Testis (tissue), 3 donors: ENCODE measurements around the gene NR4A1. TPM values are rescaled to one million over a fixed set of nuclear protein-coding genes. Genes with fewer than 3 reads are reported as not detected.

ENCODE experiments used
- DNase-seq: peaks from one replicate; pipeline ENCODE4 v3.0.0-alpha.2; 2019
- H3K27ac ChIP-seq, 2 donors: fragments of 200-600 bp; sonication (generic); one replicate each; pipeline ENCODE4 v1.5.1; 2019
- H3K27me3 ChIP-seq: fragments of 200-600 bp; sonication (generic); one replicate; pipeline ENCODE4 v1.5.1; 2019
- H3K36me3 ChIP-seq: fragments of 200-600 bp; sonication (generic); one replicate; pipeline ENCODE4 v1.5.1; 2017; ENCODE audit warnings: low read depth; ENCODE audit errors: missing control alignments
- H3K4me1 ChIP-seq: fragments of 200-600 bp; sonication (generic); one replicate; pipeline ENCODE4 v1.5.1; 2019
- H3K4me3 ChIP-seq, 2 donors: fragments of 200-600 bp; sonication (generic); one replicate each; pipeline ENCODE4 v1.5.1; 2017 to 2019
- H3K9me3 ChIP-seq: fragments of 200-600 bp; sonication (generic); one replicate; pipeline ENCODE4 v1.5.1; 2017
- POLR2A ChIP-seq: fragments of 450-650 bp; IDR thresholded peaks from one replicate; pipeline ENCODE4 v1.6.1; 2017; ENCODE audit warnings: antibody characterized with exemption, mild to moderate bottlenecking, moderate library complexity
- WGBS, 2 donors: methylation state at CpG; one replicate each; pipeline ENCODE4 v1.1.5; 2018; 5-methylcytosine and 5-hydroxymethylcytosine counted together
- intact Hi-C: fragments of 100-400 bp; cut with DNase I; formaldehyde crosslinking; loops from one replicate; pipeline ENCODE4 v1.15.1; 2023; ENCODE audit warnings: low total_unique reads
- polyA plus RNA-seq: library from polyadenylated mRNA; stranded (reverse); fragments of 350-450 nt; fragmentation: Illumina TruSeq; extraction: RNeasy Lipid Tissue Mini Kit (QIAGEN cat#74804); gene quantifications from one replicate; pipeline ENCODE4 v1.2.3, GENCODE V29; 2014; ENCODE audit warnings: low read depth, low replicate concordance; ENCODE audit not compliant: insufficient read depth
- total RNA-seq, 2 donors: library from RNA; depleted of rRNA; stranded (reverse); fragments of >200 nt; gene quantifications; one replicate each; pipeline ENCODE4 v1.2.3, GENCODE V29; 2016
- TF ChIP-seq, protein P1 (sequence below), 3 experiments: fragments of 450-650 bp in 2 of 3; fragments of 200-600 bp in 1 of 3; sonication (generic) in 1 of 3; IDR thresholded peaks; one replicate each; pipeline ENCODE4 v1.5.1; 2016 to 2019; ENCODE audit warnings: antibody characterized with exemption in 3 of 3, mild to moderate bottlenecking in 2 of 3, moderate library complexity in 1 of 3

Gene NR4A1
- total and polyA plus RNA-seq, 3 donors from 2014 or later, result 41.5 to 88.5 (median 55.1) TPM

- no peaks in the 10 kb centered on the region for H3K9me3 ChIP-seq
- DNase-seq, result no peak
- H3K4me1 ChIP-seq, result peaks cover 25% of the 10 kb centered on the region
- intact Hi-C loops, result no loop called here
- H3K27me3 ChIP-seq, result no peaks in the 10 kb centered on the region
- no peak overlapping the region for H3K27ac ChIP-seq
- TF ChIP-seq, protein P1, sequence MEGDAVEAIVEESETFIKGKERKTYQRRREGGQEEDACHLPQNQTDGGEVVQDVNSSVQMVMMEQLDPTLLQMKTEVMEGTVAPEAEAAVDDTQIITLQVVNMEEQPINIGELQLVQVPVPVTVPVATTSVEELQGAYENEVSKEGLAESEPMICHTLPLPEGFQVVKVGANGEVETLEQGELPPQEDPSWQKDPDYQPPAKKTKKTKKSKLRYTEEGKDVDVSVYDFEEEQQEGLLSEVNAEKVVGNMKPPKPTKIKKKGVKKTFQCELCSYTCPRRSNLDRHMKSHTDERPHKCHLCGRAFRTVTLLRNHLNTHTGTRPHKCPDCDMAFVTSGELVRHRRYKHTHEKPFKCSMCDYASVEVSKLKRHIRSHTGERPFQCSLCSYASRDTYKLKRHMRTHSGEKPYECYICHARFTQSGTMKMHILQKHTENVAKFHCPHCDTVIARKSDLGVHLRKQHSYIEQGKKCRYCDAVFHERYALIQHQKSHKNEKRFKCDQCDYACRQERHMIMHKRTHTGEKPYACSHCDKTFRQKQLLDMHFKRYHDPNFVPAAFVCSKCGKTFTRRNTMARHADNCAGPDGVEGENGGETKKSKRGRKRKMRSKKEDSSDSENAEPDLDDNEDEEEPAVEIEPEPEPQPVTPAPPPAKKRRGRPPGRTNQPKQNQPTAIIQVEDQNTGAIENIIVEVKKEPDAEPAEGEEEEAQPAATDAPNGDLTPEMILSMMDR (IDR thresholded peaks at IDR 0.05), result no peak
- TF ChIP-seq POLR2A, result no peak
- WGBS, 2 donors, result 87% methylated on average over 22 of the region's 22 CpGs
- no peaks in the 10 kb centered on the region for H3K36me3 ChIP-seq
- no peak overlapping the region for H3K4me3 ChIP-seq
These were observed 35.9 kb downstream of the NR4A1 start for GRCh38 chr12:52086944-52087835.

DNA sequence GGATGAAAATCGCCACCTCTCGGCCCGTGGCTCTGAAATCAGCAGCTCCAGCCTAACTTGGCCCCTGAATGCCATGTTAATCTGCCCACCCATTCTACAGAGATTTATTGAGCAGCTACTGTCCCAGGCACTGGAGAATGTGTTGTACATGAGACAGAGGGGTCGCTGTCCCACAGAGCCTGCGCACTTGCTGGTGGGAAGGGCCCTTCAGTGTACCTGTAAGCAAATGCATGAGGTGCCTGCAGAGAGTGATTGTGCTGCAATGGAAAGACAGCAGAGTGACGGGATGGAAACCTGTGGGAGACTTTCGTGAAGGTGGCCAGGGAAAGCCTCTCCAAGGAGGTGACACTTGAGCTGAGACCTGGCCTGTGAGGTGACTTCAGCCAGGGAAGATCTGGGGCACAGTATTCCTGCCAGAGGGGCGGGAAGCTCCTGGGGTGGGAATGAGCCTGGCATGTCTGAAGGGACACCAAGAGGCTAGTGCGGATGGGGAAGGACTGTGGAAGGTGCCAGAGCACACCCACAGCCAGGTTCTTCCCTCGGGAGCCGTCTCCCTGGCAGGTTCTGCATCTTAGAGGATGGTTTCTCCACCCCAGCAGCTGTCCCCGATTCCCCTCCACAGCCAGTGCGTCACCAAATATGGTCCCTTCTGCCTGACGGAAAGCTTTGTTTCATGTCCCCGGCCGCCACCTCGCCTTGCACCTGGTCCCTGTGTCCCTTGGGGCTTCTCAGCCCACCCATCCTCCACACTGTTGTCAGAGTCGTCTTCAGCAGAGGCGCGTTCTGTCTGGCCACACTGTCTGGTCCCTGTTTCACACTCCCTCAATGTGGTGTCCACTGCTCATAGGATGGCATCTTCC is 36.9 kb downstream of the NR4A1 start:
- H3K9me3 ChIP-seq, result no peaks in the 10 kb centered on the region
- no peak overlapping the region for H3K27ac ChIP-seq
- H3K4me1 ChIP-seq, result peaks cover 14% of the 10 kb centered on the region
- H3K27me3 ChIP-seq, result no peaks in the 10 kb centered on the region
- no peak for DNase-seq
- 88 to 93% methylated on average over 17 to 20 of the region's 20 CpGs for WGBS, 2 donors
- no peaks in the 10 kb centered on the region for H3K36me3 ChIP-seq
- H3K4me3 ChIP-seq, result no peak overlapping the region
- intact Hi-C loops, result no loop called here
- TF ChIP-seq, protein P1 (IDR thresholded peaks at IDR 0.05), result no peak

DNA sequence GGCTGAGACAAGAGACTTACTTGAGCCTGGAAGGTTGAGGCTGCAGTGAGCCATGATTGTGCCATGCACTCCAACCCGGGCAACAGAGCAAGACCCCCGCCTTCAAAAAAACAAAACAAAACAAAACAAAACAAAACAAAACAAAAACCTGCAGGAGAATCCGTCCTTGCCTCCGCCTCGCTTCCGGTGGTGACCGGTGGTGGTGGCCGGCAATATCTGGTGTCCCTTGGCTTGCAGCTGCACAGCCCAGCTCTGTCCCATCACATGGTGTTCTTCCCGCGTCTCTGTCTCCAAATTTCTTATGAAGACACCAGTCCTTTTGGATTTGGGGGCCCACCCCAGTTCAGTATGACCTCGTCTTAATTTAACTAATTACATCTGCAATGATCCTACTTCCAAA is 38.2 kb downstream of the NR4A1 start:
- DNase-seq, result no peak
- Histone ChIP-seq H3K4me3 (no peak overlapping the region), H3K36me3 (no peaks in the 10 kb centered on the region), H3K4me1 (peaks cover 11% of the 10 kb centered on the region), H3K9me3 (no peaks in the 10 kb centered on the region), H3K27ac (no peak overlapping the region), H3K27me3 (no peaks in the 10 kb centered on the region)
- TF ChIP-seq POLR2A, result no peak
- TF ChIP-seq, protein P1 (IDR thresholded peaks at IDR 0.05), result no peak
- intact Hi-C loops, result no loop called here
- 92 to 95% methylated on average over 11 of the region's 11 CpGs for whole genome bisulfite sequencing, 2 donors

DNA sequence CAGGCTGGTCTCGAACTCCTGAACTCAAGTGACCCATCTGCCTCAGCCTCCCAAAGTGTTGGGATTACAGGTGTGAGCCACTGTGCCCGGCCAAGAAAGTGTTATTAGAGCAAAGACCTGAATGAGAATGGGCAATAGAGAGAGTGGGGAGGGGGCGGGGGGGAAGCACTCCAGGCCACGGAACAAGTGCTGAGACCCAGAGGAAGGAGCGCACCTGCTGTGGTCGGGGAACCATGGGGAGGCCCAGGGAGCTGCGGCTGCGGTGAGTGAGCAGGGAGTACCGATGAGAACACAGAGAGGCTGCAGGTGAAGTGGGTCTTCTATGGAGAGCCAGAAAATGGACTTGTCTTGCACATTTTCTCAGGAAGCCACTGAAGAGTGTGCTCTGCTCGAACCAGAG is 39.0 kb downstream of the NR4A1 start:
- peaks cover 9% of the 10 kb centered on the region for H3K4me1 ChIP-seq
- no peaks in the 10 kb centered on the region for H3K9me3 ChIP-seq
- TF ChIP-seq, protein P1 (IDR thresholded peaks at IDR 0.05), result no peak
- no peak for TF ChIP-seq POLR2A
- H3K27ac ChIP-seq, result no peak overlapping the region
- 88% methylated on average over 10 of the region's 10 CpGs for WGBS, 2 donors
- no peaks in the 10 kb centered on the region for H3K36me3 ChIP-seq
- intact Hi-C loops, result no loop called here
- no peak for DNase-seq
- no peak overlapping the region for H3K4me3 ChIP-seq
- H3K27me3 ChIP-seq, result no peaks in the 10 kb centered on the region
